IPS-NIHi11 (cell line): ENCODE results near the gene BEST1.

Experiments
- DNase-seq: peaks from one replicate; pipeline ENCODE4 v3.0.0; 2012; ENCODE audit warnings: mixed read lengths, low spot score

The BEST1 gene

DNA sequence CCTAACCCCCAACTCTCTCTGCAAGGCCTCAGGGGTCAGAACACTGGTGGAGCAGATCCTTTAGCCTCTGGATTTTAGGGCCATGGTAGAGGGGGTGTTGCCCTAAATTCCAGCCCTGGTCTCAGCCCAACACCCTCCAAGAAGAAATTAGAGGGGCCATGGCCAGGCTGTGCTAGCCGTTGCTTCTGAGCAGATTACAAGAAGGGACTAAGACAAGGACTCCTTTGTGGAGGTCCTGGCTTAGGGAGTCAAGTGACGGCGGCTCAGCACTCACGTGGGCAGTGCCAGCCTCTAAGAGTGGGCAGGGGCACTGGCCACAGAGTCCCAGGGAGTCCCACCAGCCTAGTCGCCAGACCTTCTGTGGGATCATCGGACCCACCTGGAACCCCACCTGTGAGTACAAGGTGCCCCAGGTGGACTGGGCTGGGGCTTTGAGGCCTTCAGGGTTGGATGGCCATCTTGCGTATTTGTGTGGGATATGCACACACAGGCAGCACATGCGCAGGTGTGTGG, at the start of gene BEST1:
TSS of gene BEST1 (plus strand) at position 317 of the 513 bp plus-strand sequence. CDS start 1,456 bp downstream, outside the sequence.
- DNase-seq = no peak

DNA sequence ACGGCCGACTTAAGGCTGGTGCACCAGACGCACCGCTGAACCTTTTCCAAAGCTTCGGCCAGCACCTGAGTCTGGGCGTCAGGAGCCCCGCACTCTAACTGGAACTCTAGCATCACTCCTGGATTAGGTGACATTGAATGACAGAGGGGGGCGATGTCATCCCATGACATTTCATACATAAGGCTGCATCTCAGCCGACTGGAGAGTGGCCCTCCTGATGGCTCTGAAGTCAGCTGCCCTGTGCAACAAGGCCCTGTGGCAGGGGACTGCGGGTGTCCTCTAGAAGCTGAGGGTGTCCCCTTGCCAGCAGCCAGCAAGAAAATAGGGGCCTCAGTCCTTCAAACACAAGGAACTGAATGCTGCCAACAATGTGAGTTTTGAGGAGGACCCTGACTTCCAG, 48.8 kb upstream of the BEST1 start:
- DNase-seq = no peak

DNA sequence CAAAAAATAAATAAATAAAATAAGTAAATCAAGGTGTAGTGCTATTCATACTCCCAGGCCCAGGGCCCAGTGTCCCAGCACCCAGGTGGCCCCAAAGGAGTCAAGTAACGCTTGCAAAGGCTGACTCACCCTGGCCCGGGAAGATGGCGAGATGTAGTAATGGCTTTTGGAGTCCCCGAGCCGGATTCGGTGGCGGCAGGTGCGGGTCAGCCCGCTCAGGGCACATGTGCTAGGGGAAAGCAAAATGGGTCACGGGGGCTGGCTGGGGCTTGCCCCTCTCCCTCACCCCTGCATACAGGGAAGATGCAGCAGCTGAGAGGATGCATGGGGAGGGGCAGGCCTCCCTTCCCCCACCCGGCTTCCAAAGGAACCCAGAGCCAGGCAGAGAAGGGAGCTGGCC, 47.8 kb upstream of the BEST1 start:
- no peak for DNase-seq

DNA sequence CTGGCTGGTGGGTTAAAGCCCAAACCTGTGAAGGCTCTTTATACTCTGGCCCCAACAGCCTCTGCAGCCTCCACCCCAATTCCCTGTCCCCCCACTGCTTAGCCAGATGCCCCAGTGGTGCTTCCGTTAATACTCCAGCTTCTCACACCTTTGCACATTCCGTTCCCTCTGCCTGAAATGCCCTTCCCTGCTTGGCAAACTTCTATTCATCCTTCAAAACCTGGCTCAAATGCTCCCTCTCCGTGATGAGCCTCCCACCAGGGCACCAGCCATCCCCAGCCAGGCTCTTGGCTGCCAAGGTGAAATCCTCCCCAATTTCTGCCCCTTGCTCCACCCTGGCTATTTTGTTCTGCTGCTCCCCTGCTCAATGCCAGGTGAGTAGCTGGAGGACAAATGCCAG, 46.3 kb upstream of the BEST1 start:
- DNase-seq = no peak

DNA sequence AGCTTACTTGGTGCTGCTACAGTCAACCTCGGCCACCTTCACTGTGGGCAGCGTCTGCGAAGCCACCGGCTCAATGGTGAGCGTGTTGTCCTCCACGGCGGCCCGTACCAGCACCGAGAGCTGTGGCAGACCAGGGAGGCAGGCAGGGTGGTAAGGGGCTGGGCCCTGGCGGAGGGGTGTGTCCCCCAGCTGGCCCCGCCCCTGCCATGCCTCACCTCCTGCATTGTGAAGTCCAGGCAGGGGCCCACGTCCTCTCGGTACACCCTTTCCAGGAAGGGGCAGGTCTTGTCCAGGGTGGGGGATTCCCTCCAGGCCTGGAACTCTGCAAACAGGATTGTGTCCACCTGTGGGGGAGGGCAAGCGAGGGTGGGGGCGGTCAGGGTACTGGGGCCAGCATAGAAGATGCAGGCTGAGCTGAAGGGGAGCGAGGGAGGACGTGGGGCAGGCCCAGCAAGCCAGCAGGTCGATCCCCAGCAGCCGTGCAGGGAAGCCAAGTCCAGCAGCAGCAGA, 45.6 kb upstream of the BEST1 start:
- peak; percentile 89 for DNase-seq

DNA sequence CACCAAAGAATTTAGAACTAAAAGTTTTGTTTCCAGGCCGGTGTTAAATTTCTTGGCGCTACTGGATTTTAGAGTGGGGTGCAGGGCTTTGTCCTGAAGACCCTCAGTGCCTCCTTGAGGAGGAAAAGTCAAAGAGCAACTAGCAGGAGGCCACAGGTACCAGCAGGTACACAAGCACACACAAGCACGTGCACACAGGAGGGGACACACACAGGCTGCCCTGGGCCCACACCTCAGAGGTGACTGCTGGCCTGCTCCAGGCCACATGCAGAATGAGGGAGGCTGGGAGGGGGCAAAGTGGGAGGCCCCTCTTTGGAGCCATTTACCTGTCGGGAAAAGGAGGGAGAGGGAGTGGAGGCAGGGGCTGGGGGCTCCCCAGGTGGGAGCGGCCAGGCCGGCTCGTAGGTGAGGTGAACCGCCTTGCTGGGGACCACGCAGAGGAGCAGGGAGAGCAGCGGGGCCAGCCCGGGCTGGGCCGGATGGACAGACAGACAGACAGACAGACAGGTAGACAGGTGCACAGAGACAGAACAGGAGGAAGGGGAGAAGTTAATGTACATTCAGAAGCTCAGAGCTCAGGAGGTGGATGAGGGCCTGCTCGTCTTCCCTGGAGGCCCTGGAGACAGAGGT, 45.0 kb upstream of the BEST1 start:
- no peak for DNase-seq

DNA sequence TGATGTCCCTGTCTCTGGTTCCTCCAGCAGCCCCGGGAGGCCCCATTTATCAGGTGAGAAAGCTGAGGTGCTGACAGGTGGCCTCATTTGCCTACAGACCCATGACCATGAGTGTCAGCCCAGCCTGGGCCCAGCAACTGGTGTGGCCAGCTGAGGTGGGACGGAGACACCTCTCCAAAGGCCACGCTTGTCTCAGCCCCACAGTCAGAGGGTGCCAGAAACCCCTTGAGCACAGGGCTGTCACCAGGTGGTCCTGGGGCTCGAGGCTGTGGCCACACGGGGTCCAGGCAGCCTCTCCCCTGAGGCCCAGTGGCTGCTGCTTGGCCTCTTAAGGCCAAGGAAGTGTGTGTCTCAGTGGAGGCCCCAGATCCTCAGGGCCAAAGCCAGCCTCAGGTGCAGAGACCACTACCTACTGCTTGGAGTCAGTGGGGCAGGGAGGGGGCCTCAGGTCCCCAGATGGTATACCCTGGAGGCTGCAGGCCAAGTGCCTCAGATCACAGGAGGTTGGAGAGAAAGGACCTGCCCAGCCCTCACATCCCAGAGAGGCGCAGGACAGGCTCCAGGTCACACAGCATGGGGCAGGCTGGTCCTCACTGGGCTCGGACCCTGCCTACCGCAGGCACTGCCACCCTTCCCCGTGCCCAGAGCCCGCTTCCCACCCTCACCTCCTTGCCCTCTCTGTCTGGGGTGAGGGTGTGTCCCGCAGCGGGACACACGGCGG, 44.2 kb upstream of the BEST1 start:
- DNase-seq = no peak

DNA sequence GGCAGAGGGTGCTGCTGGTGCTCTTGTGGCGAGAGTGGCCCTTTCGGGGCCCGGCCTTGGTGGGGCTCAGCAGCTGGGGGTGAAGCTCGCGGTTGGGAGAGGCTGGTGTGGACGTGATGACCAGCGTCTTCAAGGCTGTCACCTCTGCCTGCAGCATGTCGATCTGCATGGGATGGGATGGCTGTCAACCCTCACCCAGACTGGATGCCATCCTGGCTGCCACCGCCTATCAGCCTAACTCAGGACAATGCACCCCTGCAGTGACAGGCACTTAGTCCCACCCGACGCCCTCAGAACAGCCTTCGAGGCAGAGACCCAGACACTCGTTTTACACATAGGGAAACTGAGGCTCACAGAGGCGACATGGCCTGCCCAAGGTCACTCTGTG, 43.6 kb upstream of the BEST1 start:
- no peak for DNase-seq

DNA sequence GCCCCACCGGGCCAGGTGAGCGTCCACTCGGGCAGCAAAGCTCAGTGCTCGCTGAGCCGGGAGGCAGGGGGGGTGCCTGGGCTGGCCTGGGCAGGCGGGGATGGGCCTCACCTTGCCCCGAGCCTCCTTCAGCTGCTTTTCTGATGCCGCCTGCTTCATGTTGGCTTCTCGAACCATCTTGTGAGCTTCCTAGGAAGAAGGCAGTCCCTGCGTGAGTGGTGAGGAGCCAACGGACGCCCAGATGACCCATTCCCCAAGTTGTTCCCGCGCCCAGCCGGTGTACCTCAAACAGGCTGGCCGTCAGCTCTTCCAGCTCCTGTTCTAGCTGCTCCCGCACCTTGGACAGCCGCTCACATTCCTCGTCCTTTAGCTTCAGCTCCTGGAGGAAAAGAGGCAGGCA, 42.9 kb upstream of the BEST1 start:
- no peak for DNase-seq

DNA sequence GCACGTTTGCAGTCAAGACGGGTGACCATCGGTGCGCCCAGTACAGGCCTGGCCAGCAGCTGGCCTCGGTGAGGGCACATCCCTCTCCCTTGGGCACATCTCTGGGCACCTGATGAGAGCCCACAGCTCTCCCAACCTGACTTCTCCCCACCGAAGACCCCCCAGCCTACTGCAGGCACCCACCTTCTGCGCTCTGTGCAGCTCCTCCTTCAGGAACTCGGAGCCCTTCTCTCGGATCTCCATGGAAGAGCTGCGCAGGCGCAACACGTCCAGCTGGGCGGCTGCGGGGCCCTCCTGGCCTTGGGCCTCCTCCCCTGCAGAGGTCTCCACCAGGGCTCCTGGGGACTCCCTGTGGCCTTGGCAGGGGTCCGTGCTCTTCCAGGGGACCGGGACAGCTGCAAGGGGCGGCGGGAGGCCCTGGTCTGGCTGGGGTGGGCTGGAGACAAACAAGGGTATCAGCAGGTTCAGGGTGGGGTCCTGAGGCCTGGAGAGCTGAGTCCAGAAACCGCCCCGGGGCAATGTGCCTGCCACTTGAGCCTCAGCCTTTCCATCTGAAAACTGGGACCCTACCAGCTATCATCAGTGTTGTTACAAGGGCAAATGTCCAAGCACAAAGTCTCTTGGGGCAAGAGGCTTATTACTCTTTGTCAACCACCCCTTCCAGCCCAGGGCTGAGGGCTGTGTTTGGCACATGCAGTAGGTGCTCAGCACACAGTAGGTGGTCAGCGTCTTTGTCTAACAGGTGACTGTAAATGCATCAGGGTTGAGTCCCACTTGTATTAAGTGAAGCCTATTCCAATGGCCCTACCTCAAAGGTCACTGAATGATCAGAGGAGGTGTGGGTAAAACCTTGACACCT, 42.1 kb upstream of the BEST1 start:
- DNase-seq = no peak

DNA sequence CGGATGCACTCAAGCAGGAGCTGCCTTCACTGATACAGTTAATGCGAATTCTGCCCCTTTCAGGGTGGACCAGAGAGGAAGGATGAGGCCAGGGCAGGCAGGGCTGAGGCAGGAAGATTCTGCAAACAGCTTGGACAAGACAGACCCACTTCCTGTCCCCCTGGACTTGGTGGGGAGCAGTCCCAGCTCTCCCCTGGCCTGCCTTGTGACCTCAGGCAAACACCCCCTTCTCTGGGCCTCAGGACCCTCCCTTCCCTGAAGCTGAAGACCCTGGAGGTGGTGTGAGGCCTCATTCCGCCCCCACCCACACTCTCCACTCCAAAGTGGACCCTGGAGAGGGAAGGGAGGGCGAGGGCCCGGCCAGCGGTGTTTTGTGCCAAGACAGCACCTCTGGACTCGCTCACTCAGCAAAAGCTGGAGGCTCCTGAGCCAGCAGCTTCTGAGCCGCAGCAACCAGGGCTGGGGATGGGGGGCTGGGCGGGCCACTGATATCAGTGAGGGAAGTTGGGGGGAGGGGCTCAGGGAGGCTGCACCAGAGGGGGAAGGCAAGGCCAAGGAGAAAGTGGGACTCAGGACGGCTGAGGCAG, 41.3 kb upstream of the BEST1 start:
- peak; percentile 67 for DNase-seq

DNA sequence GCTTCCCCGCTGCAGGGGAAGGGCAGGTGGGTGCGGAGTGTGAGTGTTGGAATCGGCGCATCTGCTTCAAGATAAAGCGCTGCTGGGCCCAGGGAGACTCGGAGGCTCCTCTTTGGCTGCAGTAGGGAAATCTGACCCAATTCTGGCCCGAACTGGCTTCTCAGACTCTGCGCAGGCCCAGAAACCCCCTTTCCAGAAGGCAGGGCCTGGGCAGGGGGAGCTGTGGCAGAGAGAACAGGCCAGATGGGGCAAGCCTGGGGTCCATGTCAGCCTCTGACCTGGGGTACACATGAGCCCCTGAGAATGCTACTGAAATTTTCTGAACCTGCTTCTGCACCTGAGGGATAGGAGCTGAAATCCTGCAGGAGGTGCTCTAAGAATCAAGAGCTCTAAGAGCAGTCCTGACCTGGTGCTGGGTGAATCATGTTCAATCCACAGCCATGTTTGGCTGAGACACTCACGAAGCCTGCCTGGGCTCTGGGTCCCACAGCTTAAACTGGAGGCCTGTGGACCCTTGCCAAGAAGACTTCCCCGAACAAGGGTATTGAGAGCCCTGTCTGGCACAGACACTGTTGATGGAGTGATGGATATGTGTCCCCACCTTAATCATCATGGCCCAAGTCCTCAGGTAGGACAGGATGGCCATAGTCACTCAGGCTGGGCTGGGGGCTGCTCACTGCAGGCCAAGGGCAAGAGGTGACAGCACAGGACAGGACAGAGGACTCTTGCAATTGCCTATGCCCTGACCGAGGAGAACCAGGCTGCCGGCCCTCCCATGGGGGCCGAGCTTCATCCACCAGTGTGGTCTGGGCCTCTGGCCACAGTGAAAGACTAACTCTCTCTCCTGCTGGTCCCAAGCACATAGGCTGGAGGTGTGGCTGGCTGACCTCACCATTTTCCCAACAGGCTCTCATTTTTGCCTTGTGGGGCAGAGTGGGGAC, 39.7 kb upstream of the BEST1 start:
- DNase-seq = no peak

DNA sequence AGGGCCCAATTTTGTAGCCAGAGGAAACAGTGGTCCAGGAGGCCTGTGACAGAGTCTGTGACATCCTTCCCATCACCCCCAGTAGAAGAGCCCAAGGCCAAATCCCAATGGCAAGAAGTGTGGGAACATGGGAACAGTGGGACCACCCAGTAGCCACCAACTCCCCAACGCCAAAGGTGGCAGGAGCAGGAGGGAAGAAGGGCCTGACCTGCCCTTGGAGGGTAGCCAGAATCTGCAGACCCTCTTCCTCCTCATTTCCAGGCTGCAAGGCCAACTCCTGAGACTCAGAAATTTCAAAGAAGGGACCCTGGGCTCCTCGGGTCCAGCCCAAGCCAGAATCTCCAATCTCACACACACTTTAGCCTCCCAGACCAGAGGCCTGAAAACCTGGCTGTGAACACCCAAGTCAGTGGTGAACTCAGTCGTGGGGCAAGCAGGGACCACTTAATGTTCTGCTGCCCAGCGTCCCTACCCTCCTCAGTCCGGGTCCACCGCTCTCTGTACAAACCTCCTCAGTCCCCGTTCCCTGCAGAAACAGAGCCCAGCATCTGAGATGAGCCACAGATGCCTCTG, 38.9 kb upstream of the BEST1 start:
- DNase-seq = no peak

DNA sequence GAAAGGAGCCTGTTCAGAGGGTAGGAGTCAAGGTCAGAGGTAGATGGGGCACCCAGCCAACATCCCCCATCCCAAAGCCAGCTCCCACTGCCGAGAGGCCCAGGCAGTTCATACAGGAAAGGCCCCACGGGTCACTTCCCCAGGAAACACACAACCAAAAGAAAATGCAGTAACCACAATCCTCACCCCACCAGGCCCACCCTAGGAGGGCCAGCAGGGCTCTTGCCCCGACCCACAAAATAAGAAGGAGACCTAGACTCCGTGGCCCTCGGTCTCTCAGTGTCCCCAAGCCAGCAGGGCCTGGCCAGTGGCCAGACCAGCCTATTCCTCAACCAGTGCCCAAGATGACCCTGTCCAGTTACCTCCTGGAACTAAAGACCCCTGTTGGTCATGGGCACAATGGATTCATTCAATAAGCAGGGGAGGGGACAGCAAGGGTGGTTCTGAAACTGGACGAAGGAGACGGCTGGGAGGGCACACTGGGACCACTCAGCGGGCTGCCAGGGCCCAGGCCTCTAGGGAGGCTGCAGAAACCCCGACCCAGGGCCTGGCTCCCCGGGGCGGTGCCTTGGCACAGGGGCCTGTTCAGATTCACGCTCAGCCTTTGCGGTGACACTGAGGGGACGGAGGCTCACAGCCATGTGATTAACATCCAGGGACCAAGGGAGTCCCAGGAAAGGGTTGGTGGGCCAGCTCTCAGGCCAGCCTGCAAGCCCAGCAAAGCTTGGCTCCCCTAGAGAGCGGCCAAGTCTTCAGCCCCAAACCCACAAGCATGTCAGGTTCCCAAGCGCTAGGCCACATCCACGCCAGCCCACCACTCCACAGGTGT, 38.2 kb upstream of the BEST1 start:
- DNase-seq = no peak

DNA sequence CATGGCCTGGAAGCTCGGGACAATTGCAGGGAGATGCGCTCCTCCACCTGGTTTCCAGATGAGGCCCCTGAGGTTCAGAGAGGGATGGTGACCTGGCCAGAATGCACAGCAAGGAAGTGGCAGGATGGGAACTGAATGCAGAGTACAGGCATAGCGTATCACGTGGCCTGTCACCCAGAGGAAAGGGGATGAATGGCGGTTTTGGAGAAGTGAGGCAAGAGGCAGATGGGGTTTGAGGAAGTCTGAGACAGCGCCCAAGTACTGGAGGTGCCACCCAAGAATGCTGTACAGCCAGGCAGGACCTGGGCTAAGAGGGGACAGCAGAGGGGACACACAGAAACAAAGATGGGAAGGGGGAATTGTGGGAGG, 37.6 kb upstream of the BEST1 start:
- DNase-seq = no peak

DNA sequence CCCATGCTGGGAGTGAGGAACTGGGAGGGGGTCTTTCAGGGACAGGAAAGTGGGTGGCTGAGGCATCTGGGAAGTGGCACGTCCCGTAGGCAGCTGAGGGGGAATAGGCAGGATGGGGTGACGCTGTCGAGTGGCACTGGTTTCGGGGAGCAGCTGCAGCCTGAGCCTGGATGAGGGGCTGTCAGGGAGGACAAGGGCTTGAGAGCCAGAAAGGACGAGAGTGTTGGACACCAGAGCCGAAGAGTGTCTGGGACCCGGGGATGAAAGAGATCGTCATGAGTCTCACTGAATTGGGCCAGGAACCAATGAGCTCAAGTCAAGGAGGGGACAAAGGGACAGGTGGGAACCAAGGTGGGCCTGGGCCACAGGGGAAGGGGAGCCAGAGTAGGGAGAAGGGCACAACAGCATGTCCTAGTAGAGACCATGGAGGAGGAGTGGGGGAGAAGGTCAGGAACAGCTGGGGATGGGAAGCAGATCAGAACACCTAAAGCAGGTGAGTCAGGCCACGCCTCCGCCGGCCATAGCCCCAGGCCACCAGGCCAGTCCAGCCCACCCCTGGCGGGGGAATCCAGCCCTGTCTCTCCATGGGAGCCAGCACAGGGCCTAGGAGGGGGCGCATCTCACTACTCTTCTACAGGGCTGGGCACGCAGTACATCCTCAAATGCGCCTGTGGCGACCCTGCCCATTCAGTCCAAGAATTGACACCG, 37.0 kb upstream of the BEST1 start:
- no peak for DNase-seq

DNA sequence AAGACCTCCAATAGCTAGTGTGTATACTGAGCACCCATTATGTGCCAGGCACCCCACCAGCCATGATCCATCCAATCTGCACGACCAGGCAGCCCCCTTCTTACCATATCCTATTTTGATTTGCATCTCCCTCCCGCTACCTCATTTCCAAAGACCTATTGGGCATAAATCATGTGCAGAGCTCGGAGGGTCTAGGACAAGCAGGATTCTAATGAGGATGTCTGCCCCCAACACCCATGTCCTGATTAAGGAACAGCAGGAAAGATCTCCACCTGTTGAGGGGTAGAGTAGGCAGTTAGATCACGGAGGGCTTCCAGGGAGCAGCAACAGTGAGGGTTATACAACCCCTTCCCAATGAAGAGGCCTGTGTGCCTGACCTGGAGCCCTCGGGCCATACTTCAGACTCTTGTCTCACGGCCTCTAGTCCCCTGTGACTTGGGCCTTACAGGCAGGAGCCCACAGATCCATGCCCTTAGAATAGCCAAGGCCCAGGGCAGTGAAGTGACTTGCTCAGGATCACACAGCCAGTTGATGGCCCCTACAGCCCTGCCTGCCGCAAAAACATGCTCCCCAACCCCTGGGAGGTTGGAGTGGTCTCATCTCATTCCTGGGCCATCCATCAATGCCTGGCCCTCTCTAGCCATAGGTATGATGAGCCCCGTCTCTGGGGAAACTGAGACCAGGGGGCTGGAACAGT, 36.3 kb upstream of the BEST1 start:
- DNase-seq = no peak

DNA sequence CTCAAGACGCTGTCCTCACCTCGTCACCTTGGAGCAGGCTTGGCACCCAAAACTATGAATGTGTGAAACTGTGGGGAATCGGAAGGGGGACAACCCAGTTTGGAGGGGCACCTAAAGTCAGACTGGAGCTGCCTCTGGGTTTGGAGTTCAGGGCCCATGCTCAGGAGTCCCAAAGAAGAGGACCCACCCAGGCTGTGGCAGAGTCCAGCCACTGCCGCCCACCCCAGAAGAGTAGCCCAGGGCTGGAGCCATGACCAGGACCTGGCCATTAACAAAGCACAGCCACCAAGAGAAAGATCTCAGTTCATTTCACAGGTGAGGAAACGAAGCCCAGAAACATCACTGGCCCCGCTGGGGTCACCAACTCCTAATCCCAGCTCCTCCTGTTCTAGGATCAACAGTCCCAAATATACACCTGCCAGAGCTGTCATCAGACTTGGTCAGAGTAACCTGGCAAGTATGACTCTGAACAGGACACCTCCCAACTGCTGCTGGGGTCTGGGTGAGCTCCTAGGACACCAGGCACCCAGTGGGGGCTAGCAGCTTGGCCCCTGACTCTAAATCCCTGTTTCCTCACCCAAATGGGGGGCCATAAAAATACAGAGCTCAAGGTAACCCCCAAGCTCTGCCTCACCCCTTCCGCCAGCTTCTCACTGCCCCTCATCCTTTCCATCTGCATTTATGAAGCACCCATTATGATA, 35.5 kb upstream of the BEST1 start:
- DNase-seq = no peak
